ENCODE results near the gene CAVIN1. TPM values are rescaled to one million over a fixed set of nuclear protein-coding genes. Genes with fewer than 3 reads are reported as not detected.
"Not testable (repeated sequence)": the region's sequence is repeated elsewhere in the genome, so short reads cannot be mapped to it uniquely, and the experiment has no call there.

CAVIN1 gene
- total RNA-seq, 2 experiments from 2014 or later, result 1.7 to 2.0 TPM

- POLR2A ChIA-PET, result interaction anchor here (1.3 to 1.4 kb wide), 2 partner anchors 73 to 80 kb away, joined by 5 to 6 read pairs; no protein-coding TSS in a partner anchor
- DNase-seq, result no peak
- no peak overlapping the region for H3K27ac Mint-ChIP-seq
- H3K27me3 Mint-ChIP-seq (ENCODE audit: low read depth), result no peaks in the 10 kb centered on the region
- H3K4me3 Mint-ChIP-seq, result no peak overlapping the region
- ATAC-seq, result no peak
- no peaks in the 10 kb centered on the region for H3K36me3 Mint-ChIP-seq (ENCODE audit: low read depth)
- H3K4me1 Mint-ChIP-seq (ENCODE audit: low read depth), result peaks cover 35% of the 10 kb centered on the region
- no peaks in the 10 kb centered on the region for H3K9me3 Mint-ChIP-seq (ENCODE audit: insufficient read depth)
- CTCF ChIA-PET, result interaction anchor here (1.3 to 17.8 kb wide), 11 partner anchors 9 to 180 kb away, joined by 5 to 666 read pairs (median 14); no protein-coding TSS in a partner anchor
Measured at GRCh38 chr17:42402117-42402516, 20.9 kb downstream of the CAVIN1 start.

GRCh38 chr17:42400844-42401375, 22.1 kb downstream of the CAVIN1 start:
- peaks cover 29% of the 10 kb centered on the region for H3K4me1 Mint-ChIP-seq (ENCODE audit: low read depth)
- POLR2A ChIA-PET; H3K27ac Mint-ChIP-seq; H3K27me3 Mint-ChIP-seq (ENCODE audit: low read depth); DNase-seq; H3K36me3 Mint-ChIP-seq (ENCODE audit: low read depth); H3K9me3 Mint-ChIP-seq (ENCODE audit: insufficient read depth); ATAC-seq; H3K4me3 Mint-ChIP-seq: not testable (repeated sequence)
- CTCF ChIA-PET, result interaction anchor here (1.2 to 17.8 kb wide), 8 partner anchors 12 to 376 kb away, joined by 3 to 666 read pairs (median 6); partner anchors contain the start of gene STAT3

- H3K9me3 Mint-ChIP-seq (ENCODE audit: insufficient read depth), result no peaks in the 10 kb centered on the region
- H3K36me3 Mint-ChIP-seq (ENCODE audit: low read depth), result no peaks in the 10 kb centered on the region
- peak overlapping the region; percentile 71 for H3K27ac Mint-ChIP-seq
- H3K4me3 Mint-ChIP-seq, result peak overlapping the region; percentile 31
- ChIA-PET POLR2A (interaction anchor here (0.6 to 1.3 kb wide), 7 partner anchors 11 to 88 kb away, joined by 3 to 5 read pairs (median 3); partner anchors contain the start of gene STAT3), CTCF (interaction anchor here (0.7 to 17.8 kb wide), 14 partner anchors 11 to 375 kb away, joined by 3 to 666 read pairs (median 4); partner anchors contain the start of gene STAT3)
- DNase-seq (peak; percentile 37), ATAC-seq (peak; percentile 53)
- H3K4me1 Mint-ChIP-seq (ENCODE audit: low read depth), result peaks cover 28% of the 10 kb centered on the region
- no peaks in the 10 kb centered on the region for H3K27me3 Mint-ChIP-seq (ENCODE audit: low read depth)
Measured at GRCh38 chr17:42399948-42400843, 22.9 kb downstream of the CAVIN1 start.

GRCh38 chr17:42399121-42399520, 23.9 kb downstream of the CAVIN1 start:
- Mint-ChIP-seq H3K9me3 (ENCODE audit: insufficient read depth) (no peaks in the 10 kb centered on the region), H3K27me3 (ENCODE audit: low read depth) (no peaks in the 10 kb centered on the region), H3K27ac (no peak overlapping the region), H3K4me3 (no peak overlapping the region), H3K36me3 (ENCODE audit: low read depth) (no peaks in the 10 kb centered on the region), H3K4me1 (ENCODE audit: low read depth) (peaks cover 33% of the 10 kb centered on the region)
- ChIA-PET POLR2A (interaction anchor here (0.7 to 1.3 kb wide), 2 partner anchors 11 to 78 kb away, joined by 3 to 5 read pairs; partner anchors contain the start of gene STAT3), CTCF (interaction anchor here (0.9 to 17.8 kb wide), 10 partner anchors 10 to 216 kb away, joined by 3 to 666 read pairs (median 4); partner anchors contain the start of gene STAT3)
- DNase-seq (no peak), ATAC-seq (no peak)

GRCh38 chr17:42395601-42396000, 27.5 kb downstream of the CAVIN1 start:
- POLR2A ChIA-PET; H3K36me3 Mint-ChIP-seq (ENCODE audit: low read depth); H3K4me3 Mint-ChIP-seq; DNase-seq; H3K27ac Mint-ChIP-seq; ATAC-seq; H3K9me3 Mint-ChIP-seq (ENCODE audit: insufficient read depth); H3K27me3 Mint-ChIP-seq (ENCODE audit: low read depth): not testable (repeated sequence)
- H3K4me1 Mint-ChIP-seq (ENCODE audit: low read depth), result peaks cover 36% of the 10 kb centered on the region
- CTCF ChIA-PET, result interaction anchor here (0.8 to 17.8 kb wide), 2 partner anchors 10 to 78 kb away, joined by 3 to 666 read pairs; no protein-coding TSS in a partner anchor

GRCh38 chr17:42394838-42395237, 28.2 kb downstream of the CAVIN1 start:
- Mint-ChIP-seq H3K4me1 (ENCODE audit: low read depth) (peaks cover 36% of the 10 kb centered on the region), H3K36me3 (ENCODE audit: low read depth) (no peaks in the 10 kb centered on the region), H3K9me3 (ENCODE audit: insufficient read depth) (no peaks in the 10 kb centered on the region), H3K4me3 (no peak overlapping the region), H3K27me3 (ENCODE audit: low read depth) (no peaks in the 10 kb centered on the region), H3K27ac (no peak overlapping the region)
- ATAC-seq, result no peak
- ChIA-PET POLR2A (interaction anchor here (0.8 kb wide), 1 partner anchor 147 kb away, joined by 3 read pairs; no protein-coding TSS in a partner anchor), CTCF (interaction anchor here (1.7 to 7.7 kb wide), 3 partner anchors 10 to 133 kb away, joined by 4 to 70 read pairs (median 60); no protein-coding TSS in a partner anchor)
- DNase-seq, result no peak

- POLR2A ChIA-PET, result no interaction called here
- Mint-ChIP-seq H3K9me3 (ENCODE audit: insufficient read depth) (no peaks in the 10 kb centered on the region), H3K36me3 (ENCODE audit: low read depth) (no peaks in the 10 kb centered on the region), H3K27me3 (ENCODE audit: low read depth) (no peaks in the 10 kb centered on the region), H3K4me3 (no peak overlapping the region), H3K27ac (peak overlapping the region; percentile 59), H3K4me1 (ENCODE audit: low read depth) (peaks cover 35% of the 10 kb centered on the region)
- DNase-seq (no peak), ATAC-seq (no peak)
- CTCF ChIA-PET, result interaction anchor here (0.7 to 7.7 kb wide), 9 partner anchors 12 to 135 kb away, joined by 3 to 70 read pairs (median 4); no protein-coding TSS in a partner anchor
Measured at GRCh38 chr17:42392692-42393415, 30.2 kb downstream of the CAVIN1 start.

- H3K36me3 Mint-ChIP-seq (ENCODE audit: low read depth); ATAC-seq; H3K9me3 Mint-ChIP-seq (ENCODE audit: insufficient read depth); H3K27me3 Mint-ChIP-seq (ENCODE audit: low read depth); H3K4me3 Mint-ChIP-seq; H3K27ac Mint-ChIP-seq; DNase-seq: not testable (repeated sequence)
- ChIA-PET CTCF (interaction anchor here (1.0 to 7.7 kb wide), 5 partner anchors 14 to 145 kb away, joined by 3 to 70 read pairs (median 35); partner anchors contain the start of gene NAGLU), POLR2A (interaction anchor here (0.9 kb wide), 1 partner anchor 54 kb away, joined by 3 read pairs; no protein-coding TSS in a partner anchor)
- peaks cover 45% of the 10 kb centered on the region for H3K4me1 Mint-ChIP-seq (ENCODE audit: low read depth)
Measured at GRCh38 chr17:42391439-42391838, 31.6 kb downstream of the CAVIN1 start.

GRCh38 chr17:42389899-42390298, 33.2 kb downstream of the CAVIN1 start:
- peaks cover 55% of the 10 kb centered on the region for H3K4me1 Mint-ChIP-seq (ENCODE audit: low read depth)
- H3K9me3 Mint-ChIP-seq (ENCODE audit: insufficient read depth), result no peaks in the 10 kb centered on the region
- H3K27me3 Mint-ChIP-seq (ENCODE audit: low read depth), result no peaks in the 10 kb centered on the region
- peak overlapping the region; percentile 19 for H3K4me3 Mint-ChIP-seq
- peak overlapping the region; percentile 78 for H3K27ac Mint-ChIP-seq
- CTCF ChIA-PET, result interaction anchor here (0.8 to 7.7 kb wide), 9 partner anchors 10 to 168 kb away, joined by 3 to 74 read pairs (median 12); no protein-coding TSS in a partner anchor
- H3K36me3 Mint-ChIP-seq (ENCODE audit: low read depth), result peaks cover 11% of the 10 kb centered on the region
- ATAC-seq (no peak), DNase-seq (no peak)
- POLR2A ChIA-PET, result interaction anchor here (0.7 to 3.2 kb wide), 5 partner anchors 31 to 428 kb away, joined by 3 to 24 read pairs (median 9); partner anchors contain the start of gene STAT5A

GRCh38 chr17:42389135-42389417, 34.0 kb downstream of the CAVIN1 start:
- Mint-ChIP-seq H3K27me3 (ENCODE audit: low read depth) (no peaks in the 10 kb centered on the region), H3K9me3 (ENCODE audit: insufficient read depth) (no peaks in the 10 kb centered on the region), H3K4me1 (ENCODE audit: low read depth) (peaks cover 53% of the 10 kb centered on the region), H3K27ac (peak overlapping the region; percentile 99), H3K36me3 (ENCODE audit: low read depth) (peaks cover 14% of the 10 kb centered on the region), H3K4me3 (peak overlapping the region; percentile 89)
- POLR2A ChIA-PET, result interaction anchor here (0.6 to 3.2 kb wide), 26 partner anchors 10 to 276 kb away, joined by 3 to 24 read pairs (median 4); partner anchors contain the start of genes DHX58 and STAT5A
- CTCF ChIA-PET, result interaction anchor here (0.7 to 7.7 kb wide), 20 partner anchors 10 to 167 kb away, joined by 3 to 74 read pairs (median 6); no protein-coding TSS in a partner anchor
- no peak for DNase-seq
- peak; percentile 65 for ATAC-seq

Data from activated CD8-positive, alpha-beta T cell treated with anti-CD3 and anti-CD28 coated beads, Interleukin-2, amount 10 ng/mL, durations not matched to agents 7 days and 5 days (primary cell).